GM19468 (cell line): ENCODE measurements around the gene CHRNA3.
"Not testable (repeated sequence)": the region's sequence is repeated elsewhere in the genome, so short reads cannot be mapped to it uniquely, and the experiment has no call there.

Source experiments
- ATAC-seq: cut with Tn5 transposase; IDR thresholded peaks from one replicate; pipeline ENCODE4 v1.9.1; 2021; ENCODE audit warnings: mild to moderate bottlenecking, moderate library complexity, moderate number of reproducible peaks; ENCODE audit not compliant: unreplicated experiment; ENCODE audit errors: extremely low read depth

Gene CHRNA3

GRCh38 chr15:78565951-78566774, 54.6 kb downstream of the CHRNA3 start:
- ATAC-seq, result no peak

- peak; percentile 58 for ATAC-seq
Observed at GRCh38 chr15:78565097-78565950, 55.5 kb downstream of the CHRNA3 start, which contains the start of gene CHRNA5. CHRNA5 (plus strand) TSS chr15:78565520; CDS start chr15:78565720, 200 bp downstream.

- no peak for ATAC-seq
Observed at GRCh38 chr15:78564743-78565096, 56.1 kb downstream of the CHRNA3 start.

GRCh38 chr15:78563092-78563491, 57.7 kb downstream of the CHRNA3 start:
- no peak for ATAC-seq

- ATAC-seq, result no peak
Observed at GRCh38 chr15:78561490-78561889, 59.3 kb downstream of the CHRNA3 start.

GRCh38 chr15:78560201-78560600, 60.6 kb downstream of the CHRNA3 start:
- ATAC-seq, result not testable (repeated sequence)

- ATAC-seq, result no peak
Observed at GRCh38 chr15:78552597-78552996, 68.2 kb downstream of the CHRNA3 start.

- no peak for ATAC-seq
Observed at GRCh38 chr15:78551902-78552301, 68.9 kb downstream of the CHRNA3 start.

GRCh38 chr15:78550815-78551214, 70.0 kb downstream of the CHRNA3 start:
- no peak for ATAC-seq

GRCh38 chr15:78550194-78550593, 70.6 kb downstream of the CHRNA3 start:
- ATAC-seq, result no peak
